GM12891 (cell line): ENCODE data around the gene DYDC1.

Experiments
- PAX5 ChIP-seq: IDR thresholded peaks from 2 replicates; pipeline ENCODE4 v1.6.1; 2011; ENCODE audit warnings: low read length, moderate library complexity, mild to moderate bottlenecking; ENCODE audit not compliant: insufficient read depth, severe bottlenecking
- POLR2A ChIP-seq: IDR thresholded peaks from 2 replicates; pipeline ENCODE4 v1.6.1; 2011; ENCODE audit warnings: low read depth, low read length, control low read depth
- POLR2AphosphoS5 ChIP-seq: IDR thresholded peaks from 2 replicates; pipeline ENCODE4 v1.6.1; 2011; ENCODE audit warnings: low read depth, low read length, control low read depth
- POU2F2 ChIP-seq: IDR thresholded peaks from 2 replicates; pipeline ENCODE4 v1.6.1; 2011; ENCODE audit warnings: low read depth, mild to moderate bottlenecking, control low read depth, low read length, moderate library complexity
- SPI1 ChIP-seq: IDR thresholded peaks from 2 replicates; pipeline ENCODE4 v1.6.1; 2011; ENCODE audit warnings: low read depth, low read length, control low read depth
- TAF1 ChIP-seq: IDR thresholded peaks from 2 replicates; pipeline ENCODE4 v1.6.1; 2011; ENCODE audit warnings: low read depth, low read length, control low read depth

DNA sequence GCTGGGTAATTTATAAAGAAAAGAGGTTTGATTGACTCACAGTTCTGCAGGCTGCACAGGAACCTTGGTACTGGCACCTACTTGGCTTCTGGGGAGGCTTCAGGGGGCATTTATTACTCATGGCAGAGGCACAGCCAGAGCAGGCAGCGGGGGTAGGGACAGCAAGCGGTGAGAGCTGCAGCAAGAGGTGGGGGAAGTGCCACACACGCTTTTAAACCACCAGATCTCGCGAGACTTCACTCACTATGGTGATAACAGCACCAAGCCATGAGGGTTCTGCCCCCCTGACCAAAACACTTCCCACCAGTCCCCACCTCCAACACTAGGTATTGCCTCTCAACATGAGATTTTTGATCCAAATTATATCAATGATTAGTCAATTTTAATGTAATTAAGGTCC lies 43.0 kb downstream of the DYDC1 start:
- TF ChIP-seq POLR2A (no peak), POLR2AphosphoS5 (no peak), PAX5 (no peak), TAF1 (no peak), SPI1 (no peak), POU2F2 (no peak)
